ENCODE data around the gene STEAP3.
A peak's percentile ranks its signal among the peaks of the same experiment; 100 is the strongest.

STEAP3 gene

DNA sequence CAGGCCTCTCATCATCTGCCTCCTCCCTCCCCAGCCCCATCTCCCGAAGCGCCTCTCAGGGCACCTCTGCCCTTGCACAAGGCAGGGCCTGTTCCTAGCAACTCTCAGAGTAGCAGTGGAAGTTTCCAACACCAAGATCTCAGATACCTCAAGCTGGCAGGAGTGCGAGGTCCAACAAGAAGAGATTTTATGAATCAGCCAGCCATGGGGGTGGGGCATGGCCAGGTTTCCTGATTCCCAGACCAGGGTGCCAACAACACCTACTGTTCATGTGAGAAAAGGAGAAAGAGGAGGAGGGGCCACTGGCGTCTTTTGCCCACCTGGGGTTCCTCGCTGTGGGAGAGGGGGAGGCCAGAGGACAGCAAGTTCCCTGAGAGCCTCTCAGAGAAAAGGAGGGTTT lies 6.6 kb upstream of the STEAP3 start:
- peak; percentile 17 for DNase-seq (ENCODE audit: low read depth)
- H3K4me3 ChIP-seq (ENCODE audit: low read length), result no peak overlapping the region
- TF ChIP-seq, protein P1, sequence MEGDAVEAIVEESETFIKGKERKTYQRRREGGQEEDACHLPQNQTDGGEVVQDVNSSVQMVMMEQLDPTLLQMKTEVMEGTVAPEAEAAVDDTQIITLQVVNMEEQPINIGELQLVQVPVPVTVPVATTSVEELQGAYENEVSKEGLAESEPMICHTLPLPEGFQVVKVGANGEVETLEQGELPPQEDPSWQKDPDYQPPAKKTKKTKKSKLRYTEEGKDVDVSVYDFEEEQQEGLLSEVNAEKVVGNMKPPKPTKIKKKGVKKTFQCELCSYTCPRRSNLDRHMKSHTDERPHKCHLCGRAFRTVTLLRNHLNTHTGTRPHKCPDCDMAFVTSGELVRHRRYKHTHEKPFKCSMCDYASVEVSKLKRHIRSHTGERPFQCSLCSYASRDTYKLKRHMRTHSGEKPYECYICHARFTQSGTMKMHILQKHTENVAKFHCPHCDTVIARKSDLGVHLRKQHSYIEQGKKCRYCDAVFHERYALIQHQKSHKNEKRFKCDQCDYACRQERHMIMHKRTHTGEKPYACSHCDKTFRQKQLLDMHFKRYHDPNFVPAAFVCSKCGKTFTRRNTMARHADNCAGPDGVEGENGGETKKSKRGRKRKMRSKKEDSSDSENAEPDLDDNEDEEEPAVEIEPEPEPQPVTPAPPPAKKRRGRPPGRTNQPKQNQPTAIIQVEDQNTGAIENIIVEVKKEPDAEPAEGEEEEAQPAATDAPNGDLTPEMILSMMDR (IDR thresholded peaks at IDR 0.05; ENCODE audit: insufficient read depth, low read depth, low read length, missing control alignments), result no peak

- peak; percentile 73 for DNase-seq (ENCODE audit: low read depth)
- TF ChIP-seq, protein P1 (IDR thresholded peaks at IDR 0.05; ENCODE audit: insufficient read depth, low read depth, low read length, missing control alignments), result peak; percentile 64
- no peak overlapping the region for H3K4me3 ChIP-seq (ENCODE audit: low read length)
Measured at GRCh38 chr2:119218478-119219064, 5.1 kb upstream of the STEAP3 start.

DNA sequence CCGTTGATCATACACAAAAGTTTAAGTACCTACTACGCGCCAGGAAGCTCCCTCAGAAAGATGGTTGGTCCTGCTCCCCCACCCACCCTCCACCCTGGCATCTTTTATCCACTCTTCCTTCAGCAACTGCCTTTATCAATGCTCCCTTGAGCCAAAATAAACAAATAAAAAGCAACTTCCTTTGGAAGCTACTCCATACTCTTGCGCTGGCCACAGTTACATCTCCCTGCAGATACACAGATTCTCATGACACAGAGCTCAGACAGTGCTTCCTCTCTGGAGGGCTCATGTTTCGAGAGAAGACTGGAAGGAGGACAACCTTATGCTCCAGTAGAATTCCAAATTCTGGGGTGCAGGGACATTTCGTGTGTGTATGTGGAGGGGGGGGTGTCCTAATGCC lies 3.8 kb upstream of the STEAP3 start:
- DNase-seq (ENCODE audit: low read depth), result no peak
- TF ChIP-seq, protein P1 (IDR thresholded peaks at IDR 0.05; ENCODE audit: insufficient read depth, low read depth, low read length, missing control alignments), result no peak
- no peak overlapping the region for H3K4me3 ChIP-seq (ENCODE audit: low read length)

- TF ChIP-seq, protein P1 (IDR thresholded peaks at IDR 0.05; ENCODE audit: insufficient read depth, low read depth, low read length, missing control alignments), result no peak
- no peak overlapping the region for H3K4me3 ChIP-seq (ENCODE audit: low read length)
- no peak for DNase-seq (ENCODE audit: low read depth)
Measured at GRCh38 chr2:119220720-119221301, 2.8 kb upstream of the STEAP3 start.

DNA sequence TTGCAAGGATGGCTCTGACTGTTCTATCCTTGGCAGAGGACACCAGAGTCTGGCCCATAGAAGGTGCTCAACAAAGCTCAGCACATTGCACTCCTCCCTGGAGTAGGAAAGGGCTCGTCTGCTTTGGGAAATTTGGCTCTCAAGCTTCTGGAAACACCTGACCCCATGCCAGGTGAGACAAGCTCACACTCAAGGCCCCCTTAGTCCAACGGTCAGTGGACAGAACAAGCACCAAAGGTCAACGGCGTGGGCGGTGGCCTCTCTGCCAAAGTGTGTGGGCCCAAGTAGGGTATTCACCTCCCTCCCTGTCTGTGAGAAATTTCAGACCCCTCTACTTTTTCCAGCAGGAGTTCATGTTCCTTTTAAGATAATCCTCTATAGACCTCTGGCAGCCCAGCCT lies 2.0 kb upstream of the STEAP3 start:
- H3K4me3 ChIP-seq (ENCODE audit: low read length), result no peak overlapping the region
- TF ChIP-seq, protein P1 (IDR thresholded peaks at IDR 0.05; ENCODE audit: insufficient read depth, low read depth, low read length, missing control alignments), result no peak
- DNase-seq (ENCODE audit: low read depth), result no peak

GRCh38 chr2:119222213-119222612 lies 1.4 kb upstream of the STEAP3 start:
- H3K4me3 ChIP-seq (ENCODE audit: low read length), result no peak overlapping the region
- no peak for DNase-seq (ENCODE audit: low read depth)
- TF ChIP-seq, protein P1 (IDR thresholded peaks at IDR 0.05; ENCODE audit: insufficient read depth, low read depth, low read length, missing control alignments), result no peak

Measured in epithelial cell of esophagus (primary cell).